Measurements from ENCODE around the gene DHX34.
"Not testable (repeated sequence)": the region's sequence is repeated elsewhere in the genome, so short reads cannot be mapped to it uniquely, and the experiment has no call there.

Gene DHX34

DNA sequence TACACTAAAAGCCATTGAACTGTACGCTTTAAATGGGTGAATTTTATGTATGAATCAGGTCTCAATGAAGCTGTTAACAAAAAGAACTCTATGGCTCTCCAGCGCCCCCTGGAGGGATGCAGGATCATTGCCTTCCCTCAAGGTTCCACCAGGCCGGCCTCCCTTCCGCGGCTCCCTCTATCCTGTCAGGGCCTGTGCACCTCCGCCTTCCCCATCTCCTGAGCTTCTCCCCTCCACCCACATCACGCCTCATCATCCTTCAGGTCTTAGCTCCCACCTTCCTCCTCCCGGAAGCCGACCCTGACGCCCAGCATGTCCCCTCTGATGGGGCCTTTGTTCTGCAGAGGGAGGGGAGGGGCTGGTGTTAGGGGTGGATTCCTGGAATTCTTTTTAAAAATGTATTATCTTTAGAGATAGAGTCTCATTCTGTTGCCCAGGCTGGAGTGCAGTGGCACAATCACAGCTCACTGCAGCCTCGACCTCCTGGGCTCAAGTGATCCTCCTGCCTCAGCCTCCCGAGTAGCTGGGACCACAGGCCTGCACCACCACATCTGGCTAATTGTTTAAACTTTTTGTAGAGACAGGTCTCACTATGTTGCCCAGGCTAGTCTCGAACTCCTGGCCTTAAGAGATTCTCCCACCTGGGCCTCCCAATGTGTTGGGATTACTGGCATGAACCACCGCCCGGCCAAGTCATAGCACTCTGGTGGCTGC, 42.6 kb downstream of the DHX34 start:
- peak; percentile 53 for DNase-seq

DNA sequence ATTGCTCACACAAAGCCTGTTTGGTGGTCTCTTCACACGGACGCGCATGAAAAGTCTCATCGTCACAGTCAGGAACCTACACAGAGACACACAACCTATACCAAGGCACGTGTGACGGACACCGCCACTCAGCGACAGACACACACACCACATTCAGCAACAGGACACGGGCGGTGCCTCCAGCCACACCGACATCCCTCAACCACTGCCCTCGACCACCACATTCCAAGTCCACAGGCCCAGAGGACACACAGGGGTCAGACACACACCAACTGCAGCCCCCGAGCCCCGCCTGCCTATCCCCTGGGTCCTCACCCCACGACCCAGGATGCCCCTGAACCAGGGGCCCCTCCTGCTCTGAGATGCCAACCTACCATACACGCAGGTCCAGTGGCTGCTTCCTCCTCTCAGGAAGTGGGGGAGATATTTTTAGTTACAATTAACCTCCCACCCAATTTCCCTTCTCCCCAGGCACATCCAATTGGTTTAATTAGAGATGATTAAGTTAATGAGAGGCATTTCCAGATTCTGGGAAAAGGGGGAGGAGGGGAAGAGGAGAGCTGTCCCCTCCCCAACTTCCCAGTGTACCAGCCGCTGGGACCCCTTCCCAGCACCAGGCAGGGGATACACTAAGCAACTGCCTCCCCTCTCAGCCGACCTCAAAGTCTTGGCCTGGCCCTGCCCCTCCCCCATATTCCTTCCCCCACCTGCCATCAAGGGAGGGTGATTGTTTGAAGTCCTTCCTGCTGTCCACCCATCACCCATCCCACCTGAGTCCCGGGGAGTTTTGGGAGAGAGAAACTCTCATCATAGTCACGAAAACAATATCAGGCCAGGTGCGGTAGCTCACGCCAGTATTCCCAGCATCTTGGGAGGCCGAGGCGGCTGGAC, 49.8 kb downstream of the DHX34 start:
- no peak for DNase-seq

DNA sequence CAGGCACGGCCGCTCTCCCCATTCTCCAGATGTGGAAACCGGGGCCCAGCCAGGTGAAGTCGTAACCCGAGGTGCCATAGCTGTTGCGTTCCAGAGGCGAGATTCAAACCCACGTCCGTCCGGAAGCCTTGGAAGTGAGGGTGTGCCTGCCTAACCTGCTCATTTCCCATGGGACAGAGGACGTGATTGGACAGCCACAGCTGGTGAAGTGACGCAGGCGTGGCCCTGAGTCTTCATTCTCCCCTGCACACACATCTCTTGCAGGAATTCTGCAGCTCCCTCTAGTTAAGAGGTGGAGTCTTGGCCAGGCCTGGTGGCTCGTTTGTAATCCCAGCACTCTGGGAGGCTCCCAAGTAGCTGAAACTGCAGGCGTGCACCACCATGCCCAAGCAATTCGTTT, 53.4 kb downstream of the DHX34 start:
- DNase-seq = no peak

DNA sequence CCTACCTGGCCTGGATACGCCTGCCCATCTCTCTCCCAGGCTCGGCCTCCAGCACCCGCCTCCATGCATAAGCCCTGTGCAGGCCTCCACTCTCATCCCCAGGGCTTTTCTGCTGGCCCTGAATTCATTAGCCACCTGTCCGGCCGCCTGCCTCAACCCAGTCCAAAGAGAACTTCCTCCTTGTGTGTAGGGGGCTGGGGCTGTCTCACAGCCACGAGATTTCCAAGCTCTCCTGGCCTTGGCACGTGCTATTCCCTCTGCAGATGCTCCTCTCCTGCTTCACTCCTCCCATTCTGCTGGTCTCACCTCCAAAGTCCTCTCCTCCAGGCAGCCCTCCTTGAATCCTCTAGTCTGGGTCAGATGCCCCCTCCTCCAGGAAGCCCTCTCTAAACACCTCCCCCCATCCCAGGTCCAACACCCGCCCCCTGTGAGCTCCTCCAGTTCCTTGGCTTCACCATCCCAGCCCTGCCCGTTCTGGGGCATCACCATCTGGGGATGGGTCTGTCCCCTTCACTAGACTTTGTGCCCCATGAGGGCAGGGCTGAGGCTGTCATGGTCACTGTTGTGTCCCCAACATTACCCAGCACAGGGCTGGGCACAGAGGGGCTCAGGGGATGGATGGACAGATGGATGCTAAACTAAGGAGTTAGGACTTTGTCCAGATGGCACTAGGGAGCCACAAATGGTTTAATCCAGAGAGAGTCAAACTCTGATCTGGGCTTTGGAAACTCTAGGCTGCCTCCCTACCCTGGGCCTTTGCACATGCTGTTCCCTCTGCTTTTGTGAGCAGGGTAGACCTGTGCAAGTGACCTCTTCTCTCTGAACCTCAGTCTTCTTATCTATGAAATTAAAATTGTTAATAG, 55.5 kb downstream of the DHX34 start:
- no peak for DNase-seq

DNA sequence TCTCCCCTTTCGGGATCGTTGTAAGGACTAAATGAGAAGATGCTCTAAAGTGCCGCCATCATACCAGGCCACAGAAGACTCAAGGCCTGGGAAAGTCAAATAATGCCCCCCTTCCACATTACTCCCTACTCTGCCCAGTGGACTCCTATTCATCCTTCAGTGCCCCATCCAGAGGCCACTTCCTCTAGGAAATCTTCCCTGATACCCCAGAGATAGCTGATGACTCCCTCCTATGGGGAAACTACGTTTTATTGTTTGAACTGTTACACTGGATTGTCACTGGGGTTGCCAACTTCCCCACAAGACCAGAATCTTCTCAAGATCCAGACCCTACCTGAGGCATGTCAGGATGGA, 56.1 kb downstream of the DHX34 start:
- DNase-seq = no peak

DNA sequence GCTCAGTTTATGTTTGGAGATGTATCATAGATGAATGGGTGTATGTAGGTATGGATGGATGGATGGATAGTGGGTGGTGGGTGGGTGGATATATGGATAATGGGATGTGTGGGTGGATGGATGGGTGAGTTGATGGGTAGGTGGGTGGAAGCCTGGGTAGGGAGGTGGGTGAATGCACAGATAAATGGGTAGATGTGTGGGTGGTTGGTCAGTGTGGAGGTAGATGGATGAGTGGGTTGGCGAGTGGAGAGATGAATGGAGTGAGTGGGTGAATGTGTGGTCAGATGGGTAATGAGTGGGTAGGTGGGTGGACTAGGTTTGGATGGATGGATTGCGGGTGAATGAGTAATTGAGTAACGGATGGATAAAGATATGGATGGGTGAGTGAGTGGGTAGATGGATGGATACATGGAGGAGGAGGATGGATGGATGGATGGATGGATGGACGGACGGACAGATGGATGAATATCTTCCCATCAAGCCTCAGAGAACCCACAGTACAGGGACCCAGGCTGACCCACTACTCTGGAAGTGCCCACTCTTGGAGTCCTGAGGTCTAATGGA, 56.8 kb downstream of the DHX34 start:
- no peak for DNase-seq

DNA sequence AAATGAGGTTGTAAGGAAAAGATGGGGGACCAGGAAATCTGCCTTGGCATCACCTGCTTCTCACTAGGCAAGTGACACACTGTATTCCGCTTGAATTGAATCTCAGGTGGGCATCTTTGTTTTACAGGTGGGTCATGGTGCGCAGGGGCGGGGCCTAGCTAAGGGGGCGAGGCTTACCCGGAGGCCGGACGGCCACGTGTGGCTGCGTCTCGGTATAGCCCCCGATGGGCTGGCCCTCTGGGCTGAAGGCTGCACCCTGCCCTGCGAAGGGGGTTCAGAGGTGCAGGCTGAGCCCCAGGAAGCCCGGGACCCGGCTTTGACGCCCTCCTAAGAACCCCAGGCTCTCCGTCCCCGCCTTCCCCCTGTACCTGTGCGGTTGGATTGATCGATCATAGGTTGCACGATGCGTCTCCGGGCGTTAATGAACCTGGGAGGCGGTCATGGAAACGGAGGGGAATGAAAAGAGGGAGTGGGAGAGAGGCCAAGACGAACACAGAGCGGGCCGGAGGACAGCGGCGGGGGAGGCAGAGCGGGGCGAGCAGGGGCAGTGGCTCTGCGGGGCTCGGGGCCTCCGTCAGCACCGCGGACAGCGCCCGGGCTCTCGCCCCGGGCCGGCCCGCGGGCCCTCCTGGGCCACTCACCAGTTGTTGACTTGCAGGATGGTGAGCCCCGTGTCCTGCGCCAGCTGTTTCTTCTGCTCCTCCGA, 57.7 kb downstream of the DHX34 start:
- no peak for DNase-seq

DNA sequence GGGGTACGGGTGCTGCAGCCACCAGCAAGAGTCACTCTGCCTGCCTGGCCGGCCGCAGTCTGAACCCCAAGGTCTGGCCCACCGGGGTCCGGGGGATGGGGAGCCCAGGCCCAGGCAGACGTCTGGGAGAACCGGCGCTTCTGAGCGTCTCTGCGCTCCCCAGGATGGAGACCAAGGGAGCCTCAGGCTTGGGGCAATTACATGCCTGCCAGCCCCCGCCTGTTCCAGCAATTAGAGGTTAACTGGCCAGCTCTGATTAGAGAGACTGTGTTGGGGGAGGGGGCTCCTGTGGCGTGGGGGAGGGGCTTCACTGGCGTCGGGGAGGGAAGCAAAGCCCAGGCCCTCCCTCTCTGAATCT, 58.3 kb downstream of the DHX34 start:
- no peak for DNase-seq

DNA sequence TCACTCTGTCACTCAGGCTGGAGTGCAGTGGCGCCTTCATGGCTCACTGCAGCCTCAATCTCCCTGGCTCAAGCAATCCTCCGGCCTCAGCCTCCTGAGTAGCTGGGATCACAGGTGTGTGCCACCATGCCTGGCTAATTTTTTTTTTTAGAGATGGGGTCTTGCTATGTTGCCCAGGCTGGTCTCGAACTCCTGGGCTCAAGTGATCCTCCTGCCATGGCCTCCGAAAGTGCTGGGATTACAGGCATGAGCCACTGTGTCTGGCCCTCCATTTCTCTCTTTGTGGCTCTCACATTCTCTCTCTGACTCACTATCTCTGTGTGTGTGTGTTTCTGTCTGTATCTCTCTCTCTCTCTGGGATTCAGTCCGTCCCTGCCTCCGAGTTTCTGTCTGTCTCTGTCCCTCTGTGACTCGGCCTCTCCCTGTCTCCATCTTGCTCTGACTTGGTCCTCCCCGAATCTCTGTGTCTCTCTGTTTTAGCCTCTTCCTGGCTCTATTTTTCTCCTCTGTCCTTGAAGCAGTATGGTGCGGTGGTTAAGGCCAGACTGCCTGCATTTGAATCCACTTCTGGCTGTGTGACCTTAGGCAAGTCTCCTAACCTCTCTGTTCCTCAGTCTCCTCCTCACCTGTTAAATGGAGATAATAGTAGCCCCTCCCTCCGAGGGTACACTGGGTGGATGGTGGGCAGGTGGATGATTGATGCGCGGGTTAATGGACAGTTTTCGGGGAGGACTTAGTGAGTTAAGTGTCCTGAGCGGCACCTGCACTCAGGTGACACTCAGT, 59.2 kb downstream of the DHX34 start:
- no peak for DNase-seq

DNA sequence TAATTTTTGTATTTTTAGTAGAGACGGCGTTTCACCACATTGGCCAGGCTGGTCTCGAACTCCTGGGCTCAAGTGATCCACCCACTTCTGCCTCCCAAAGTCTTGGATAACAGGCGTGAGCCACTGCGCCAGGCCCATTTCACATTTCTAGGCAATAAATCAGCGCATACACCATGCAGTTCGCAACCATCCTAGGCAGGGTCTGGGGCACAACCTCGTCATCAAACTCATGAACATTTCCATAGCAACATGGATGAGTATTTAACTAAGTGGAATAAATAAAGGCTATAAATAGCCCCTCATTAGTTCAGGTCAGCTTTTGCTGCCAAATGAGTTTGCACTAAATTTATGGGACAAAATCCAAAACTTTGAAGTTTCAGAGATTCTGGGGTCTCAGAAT, 62.0 kb downstream of the DHX34 start:
- no peak for DNase-seq

DNA sequence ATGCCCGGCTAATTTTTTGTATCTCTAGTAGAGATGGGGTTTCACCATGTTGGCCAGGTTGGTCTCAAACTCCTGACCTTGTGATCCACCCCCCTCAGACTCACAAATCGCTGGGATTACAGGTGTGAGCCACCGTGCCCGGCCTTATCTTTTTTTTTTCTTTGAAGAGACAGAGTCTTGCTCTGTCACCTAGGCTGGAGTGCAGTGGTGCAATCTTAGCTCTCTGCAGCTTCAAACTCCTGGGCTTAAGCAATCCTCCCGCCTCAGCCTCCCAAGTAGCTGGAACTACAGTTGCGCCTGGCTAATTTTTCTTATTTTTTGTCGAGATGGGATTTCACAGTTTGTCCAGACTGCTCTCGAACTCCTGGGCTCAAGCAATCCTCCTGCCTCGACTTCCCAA, 62.6 kb downstream of the DHX34 start:
- DNase-seq = not testable (repeated sequence)

DNA sequence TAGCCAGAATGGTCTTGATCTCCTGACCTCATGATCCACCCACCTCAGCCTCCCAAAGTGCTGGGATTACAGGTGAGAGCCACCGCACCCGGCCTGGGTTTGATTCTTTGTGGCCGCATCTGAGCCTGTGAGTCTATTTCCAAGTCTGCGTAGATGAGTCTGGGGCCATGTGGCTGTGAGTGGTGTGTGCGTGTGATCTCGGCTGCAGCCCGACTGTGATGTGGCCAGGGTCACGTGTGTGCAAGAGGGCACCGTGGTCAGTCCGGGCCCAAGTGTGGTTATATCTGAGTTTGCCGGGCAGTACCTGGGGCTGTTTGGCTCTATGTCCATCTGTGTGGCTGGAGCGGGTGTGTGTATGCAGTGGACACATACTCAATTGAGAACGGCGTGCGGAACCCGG, 64.8 kb downstream of the DHX34 start:
- no peak for DNase-seq

DNA sequence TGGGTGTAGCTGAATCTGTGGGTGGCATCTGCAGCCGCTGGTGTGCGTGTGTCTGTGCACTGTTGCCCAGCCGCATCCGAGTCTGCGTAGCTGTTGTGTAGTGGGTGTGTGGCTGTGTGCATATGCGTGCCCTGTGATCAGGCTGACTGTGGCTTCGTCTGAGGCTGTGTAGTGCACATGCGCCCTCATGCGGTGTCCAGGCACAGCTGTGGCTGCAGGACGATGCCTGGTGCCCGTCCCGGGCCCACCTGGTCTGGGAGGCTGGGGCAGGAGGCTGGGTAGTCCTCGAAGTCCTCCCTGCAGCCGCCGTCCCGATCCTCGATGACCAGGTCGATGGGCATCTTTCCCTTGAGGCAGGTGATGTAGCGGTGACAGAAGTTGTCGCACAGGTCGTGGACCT, 65.4 kb downstream of the DHX34 start:
- no peak for DNase-seq

DNA sequence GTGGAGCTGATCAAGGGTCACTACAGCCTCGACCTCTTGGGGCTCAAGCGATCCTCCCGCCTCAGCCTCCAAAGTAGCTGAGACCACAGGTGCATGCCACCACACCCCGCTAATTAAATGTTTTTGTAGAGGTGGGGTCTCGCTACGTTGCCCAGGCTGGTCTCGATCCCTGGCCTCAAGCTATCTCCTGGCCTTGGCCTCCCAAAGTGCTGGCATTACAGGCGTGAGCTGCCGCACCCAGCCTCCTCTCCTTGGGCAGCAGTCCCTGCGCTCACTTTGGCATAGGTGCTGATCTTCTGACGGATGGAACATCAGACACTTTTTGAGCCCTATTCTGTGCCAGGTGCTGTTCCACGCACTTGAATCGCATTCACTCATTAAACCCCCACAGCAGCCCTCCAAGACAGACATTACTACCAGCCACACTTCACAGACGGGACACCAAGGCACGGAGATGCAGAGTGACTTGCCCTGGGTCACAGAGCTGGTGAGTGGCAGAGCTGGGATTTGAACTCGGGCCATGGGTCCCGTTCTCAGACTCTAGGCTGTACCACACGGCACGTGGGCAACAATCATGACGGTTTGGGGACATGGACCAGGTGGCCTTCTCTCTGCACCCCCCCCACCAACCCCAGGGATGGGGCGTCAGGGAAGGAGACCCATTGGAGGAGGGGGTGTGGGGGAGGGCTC, 67.0 kb downstream of the DHX34 start:
- DNase-seq = no peak

DNA sequence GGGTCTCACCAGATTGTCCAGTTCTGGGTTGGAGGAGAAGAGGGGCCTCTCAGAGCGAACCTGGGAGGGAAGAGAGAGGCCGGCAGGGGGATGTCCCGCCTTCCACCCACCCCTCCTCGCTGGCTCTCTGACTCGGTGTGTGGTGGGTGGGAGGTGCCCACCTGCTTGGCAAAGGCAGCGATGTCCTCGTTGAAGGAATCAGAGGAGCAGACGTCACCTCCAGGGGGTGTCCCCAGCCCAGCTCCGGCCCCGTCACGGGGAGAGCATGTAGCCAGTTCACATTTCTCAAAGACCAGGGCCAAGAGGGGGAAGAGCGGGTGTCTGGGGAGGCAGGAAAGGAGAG, 67.5 kb downstream of the DHX34 start:
- DNase-seq = no peak

DNA sequence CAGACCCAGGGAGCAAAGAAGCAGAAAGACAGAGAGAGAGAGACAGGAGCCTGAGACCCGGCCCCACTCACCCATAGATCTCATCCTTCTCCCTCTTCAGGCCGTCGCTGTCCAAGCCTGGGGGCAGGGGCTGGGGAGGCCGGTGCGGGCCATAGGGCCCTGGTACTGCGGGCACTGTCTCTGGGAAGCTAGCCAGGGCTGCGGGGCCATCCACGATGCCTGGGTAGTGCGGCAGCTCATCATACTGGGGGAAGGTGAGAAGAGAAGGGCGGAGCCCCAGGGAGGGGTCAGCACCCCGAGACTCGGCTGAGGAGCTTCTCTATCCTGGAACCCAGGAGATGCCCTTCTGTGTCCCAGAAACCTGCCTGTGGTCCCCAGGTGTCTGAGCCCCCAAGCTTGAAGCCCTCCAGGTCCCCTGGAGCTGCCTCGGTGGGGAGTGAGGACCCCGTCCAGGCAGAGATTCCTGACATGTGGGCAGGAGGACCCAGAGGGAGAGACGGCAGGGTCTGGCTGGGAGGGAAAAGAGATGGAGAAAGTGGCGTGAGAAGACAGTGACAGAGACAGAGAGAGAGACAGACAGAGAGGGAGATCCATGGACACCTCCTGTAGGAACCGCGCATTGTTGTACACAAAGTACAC, 68.1 kb downstream of the DHX34 start:
- no peak for DNase-seq

DNA sequence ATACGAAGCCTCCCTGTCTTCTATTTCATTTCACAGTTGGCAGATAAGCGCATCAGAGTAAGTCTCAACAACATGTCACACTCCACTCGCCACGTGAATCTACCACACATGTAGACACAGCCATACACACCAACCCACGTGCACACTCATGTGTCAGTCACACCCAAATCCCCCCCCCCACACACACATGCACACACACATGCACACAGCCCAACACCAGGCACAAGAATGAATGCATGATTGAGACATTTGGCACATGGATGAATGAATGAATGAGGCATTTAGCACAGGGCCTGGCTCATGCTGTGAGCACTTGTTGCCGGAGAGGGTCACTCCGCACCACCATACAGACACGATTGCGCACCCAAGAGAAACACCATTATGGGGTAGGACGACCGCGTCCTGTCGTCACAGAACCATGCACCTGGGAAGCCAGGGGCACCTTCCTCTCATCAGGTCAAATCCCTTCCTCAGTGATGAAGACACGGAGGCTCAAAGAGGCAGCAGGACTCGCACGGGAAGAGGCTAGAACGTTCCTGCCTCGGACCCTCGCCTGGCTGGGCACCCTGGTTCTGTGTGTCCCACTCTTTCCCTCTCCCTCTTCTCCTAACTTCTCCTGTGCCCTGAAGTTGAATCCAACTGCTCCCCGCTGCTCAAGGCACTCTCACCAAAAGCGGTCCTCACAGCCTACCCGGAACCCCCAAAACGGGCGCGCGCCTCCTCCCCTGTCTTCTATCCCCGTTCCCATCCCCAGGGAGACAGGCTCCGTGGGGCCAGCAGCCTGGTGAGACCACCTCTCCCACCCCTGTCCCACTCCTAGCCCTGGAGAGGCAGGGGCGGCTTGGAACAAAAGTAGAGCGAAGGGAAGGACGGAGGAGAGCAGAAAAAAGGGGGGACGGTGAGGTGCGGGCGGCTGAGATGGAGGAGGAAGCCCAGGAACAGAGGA, 68.9 kb downstream of the DHX34 start:
- DNase-seq = no peak

DNA sequence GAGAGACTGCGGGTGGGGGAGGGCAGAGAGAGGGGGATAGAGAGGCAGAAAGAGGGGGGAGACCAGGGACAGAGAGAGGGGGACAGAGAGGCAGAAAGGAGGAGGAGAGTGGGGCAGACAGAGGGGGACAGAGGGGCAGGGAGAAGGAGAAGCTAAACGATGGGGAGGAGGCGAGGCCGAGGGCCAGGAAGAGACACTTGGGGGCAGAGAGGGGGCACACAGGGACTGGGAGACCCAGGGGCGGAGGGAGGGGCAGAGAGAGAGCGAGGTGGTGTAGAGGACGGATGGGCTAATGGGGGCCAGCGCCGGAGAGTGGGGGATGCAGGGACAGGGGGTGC, 69.5 kb downstream of the DHX34 start:
- DNase-seq = no peak

DNA sequence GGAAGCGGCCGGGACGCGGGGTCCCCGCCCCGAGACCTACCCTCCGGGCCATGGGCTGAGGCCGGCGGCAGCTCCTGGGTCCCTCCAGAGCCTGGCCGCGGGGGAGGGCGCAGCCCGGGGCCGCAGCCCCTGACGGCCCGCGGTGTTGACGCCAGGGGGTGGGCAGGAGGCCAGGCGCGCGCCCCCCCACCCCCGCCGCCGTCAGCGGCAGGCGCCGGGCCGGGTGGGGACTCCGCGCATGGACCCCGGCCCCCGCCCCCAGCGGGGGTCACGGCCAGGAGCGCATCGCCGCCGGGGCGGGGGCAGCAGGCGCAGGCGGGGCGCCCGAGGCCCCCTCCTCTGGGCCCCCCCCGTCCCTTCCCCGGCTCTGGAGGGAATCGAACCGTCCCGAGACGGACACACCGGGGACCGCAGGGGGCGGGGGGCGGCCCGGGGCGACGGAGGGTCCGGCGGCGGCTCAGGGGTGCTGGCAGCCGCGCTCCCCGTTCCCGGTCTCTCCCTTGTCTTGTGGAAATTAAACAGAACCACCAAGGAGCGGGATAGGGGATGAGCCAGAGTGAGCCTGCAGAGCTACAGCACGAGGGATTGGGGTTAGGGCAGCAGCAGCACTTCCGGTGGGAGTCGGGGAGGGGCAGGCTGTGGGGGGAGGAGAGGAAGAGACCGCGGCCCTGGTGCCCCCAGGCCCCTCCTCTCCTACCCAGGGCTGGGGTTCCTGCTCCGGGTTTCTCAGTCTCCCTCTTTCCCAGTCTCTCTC, 70.1 kb downstream of the DHX34 start, which contains the start of gene MEIS3:
Gene MEIS3 (minus strand): TSS at position 498 of the 754 bp plus-strand sequence. CDS start 446 bp downstream, at position 52.
- DNase-seq = no peak

All from GF-D8 (cell line).